Islet precursor cell (in vitro differentiated cells): Measurements from ENCODE around the gene C18orf63.
A peak's percentile ranks its signal among the peaks of the same experiment; 100 is the strongest.
"Not testable (repeated sequence)": the region's sequence is repeated elsewhere in the genome, so short reads cannot be mapped to it uniquely, and the experiment has no call there.

Experiments used
- DNase-seq: peaks from one replicate; pipeline ENCODE4 v3.0.0-alpha.2; 2018

Gene C18orf63

DNA sequence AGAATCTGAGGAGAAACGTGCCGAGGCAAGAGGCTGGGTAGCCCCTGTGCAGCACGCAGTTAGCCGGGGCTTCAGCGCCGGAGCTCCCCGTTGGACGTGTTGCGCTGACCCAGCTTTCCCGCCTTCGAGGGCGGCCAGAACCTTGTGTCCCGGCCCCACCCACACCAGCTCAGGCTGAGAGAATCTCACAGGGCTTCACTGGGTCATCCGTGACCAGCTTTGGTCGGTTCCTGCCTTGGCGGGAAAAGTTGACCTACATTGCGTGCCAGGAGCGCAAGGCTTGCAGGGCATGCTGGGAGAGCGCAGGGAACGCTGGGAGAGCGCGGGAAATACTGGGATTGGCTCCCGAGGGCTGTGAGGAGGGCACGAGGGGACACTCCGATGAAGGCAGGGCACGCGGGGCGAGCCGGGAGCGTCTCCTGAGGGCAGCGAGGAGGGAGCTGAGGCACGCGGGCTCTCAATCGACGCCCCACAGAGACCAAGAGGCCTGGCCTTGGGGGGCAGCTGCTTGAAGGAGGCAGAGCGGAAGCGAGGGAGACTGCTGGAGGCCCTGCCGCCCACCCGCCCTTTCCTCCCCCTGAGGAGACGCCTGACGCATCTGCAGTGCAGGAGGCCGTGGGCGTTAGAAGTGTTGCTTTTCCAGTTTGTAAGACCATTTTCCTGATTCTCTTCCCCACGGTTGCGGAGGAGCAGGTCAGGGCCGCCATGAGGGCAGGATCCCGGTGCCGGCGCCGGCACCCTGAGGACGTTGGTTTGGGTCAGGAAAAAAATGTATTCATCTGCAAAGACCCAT is at the start of gene C18orf63:
TSS of gene C18orf63 (plus strand) at position 376 of the 793 bp plus-strand sequence. CDS start 2,027 bp downstream, outside the sequence.
- no peak for DNase-seq

DNA sequence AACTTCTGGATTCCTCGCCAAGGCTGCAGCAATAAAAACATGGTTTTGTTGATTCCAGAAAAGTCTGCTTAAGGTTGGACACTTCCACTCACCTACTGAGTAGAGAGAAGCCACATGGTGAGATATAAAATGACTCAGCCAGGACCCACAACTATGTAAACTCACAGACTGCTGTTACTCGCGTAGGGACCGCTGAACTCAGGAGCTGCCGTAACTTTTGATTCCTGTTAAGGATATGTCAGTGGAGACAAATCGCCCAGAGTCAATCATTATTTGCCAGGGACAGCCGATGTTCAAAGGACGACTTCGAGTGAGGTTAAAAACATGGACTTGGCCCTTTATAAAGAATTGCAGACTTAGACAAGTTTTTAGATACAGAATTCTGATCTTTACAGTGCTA is 49.5 kb upstream of the C18orf63 start:
- DNase-seq: no peak

- no peak for DNase-seq
Measured at GRCh38 chr18:74268175-74268574, 47.5 kb upstream of the C18orf63 start.

GRCh38 chr18:74268933-74269620 is 46.6 kb upstream of the C18orf63 start:
- DNase-seq: peak; percentile 80

DNA sequence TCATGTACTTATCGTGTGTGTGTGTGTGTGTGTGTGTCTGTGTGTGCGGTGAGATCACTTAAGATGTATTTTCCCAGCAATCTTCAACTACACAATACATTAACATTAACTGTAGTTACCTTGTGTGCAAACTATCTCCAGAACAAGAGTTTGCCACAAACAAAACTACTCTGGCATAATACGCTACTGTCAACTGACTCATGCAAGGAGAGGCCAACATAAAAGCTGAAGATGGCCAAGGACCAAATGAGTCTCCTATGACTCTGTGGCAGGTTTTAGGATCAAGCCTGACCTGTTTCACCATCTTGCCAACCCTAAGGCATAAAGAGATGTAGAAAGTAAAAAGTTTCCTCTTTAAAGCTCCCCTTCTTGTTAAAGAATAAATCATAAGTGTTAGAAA is 44.0 kb upstream of the C18orf63 start:
- DNase-seq: no peak

GRCh38 chr18:74273394-74273793 is 42.2 kb upstream of the C18orf63 start:
- no peak for DNase-seq

DNA sequence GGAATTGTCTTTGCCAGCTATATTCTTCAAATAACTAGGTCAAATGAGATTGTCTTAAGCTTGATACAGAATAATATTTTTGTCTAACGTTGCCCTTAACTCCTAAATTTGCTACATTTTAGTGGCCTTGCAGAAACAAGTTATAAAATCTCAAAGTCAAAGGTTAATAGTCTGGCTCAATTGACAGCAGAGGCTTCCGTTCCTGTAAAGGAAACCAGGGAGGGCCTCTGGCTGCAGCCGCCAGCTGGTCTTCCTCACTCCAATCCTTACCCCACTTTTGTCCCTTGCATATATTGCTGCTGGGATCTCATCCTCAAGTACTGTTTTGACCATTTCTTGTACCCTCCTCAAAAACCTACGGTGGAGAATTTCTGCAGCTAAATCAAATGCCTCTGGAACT is 40.9 kb upstream of the C18orf63 start:
- DNase-seq: no peak

GRCh38 chr18:74275736-74276135 is 39.9 kb upstream of the C18orf63 start:
- DNase-seq: no peak

DNA sequence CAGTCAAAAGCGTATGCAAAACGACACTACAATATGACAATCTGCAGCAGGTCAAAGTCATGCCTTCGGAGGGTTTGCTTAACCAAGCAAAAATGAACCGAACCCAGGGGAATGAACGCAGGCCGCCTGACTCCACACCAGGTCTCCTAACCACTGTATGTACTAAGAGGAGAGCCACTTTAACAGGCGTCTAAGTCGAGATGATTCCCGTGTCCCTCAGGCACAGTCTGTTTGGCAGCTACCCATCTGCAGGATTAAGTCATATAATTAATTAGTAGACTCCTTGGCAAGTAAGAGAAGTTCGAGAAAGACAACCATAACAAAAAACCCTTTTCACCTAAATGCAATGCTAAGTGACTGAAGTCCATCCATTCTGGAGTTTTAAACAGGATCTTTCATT is 39.0 kb upstream of the C18orf63 start:
- DNase-seq: no peak

GRCh38 chr18:74277296-74277695 is 38.3 kb upstream of the C18orf63 start:
- DNase-seq: peak; percentile 17

DNA sequence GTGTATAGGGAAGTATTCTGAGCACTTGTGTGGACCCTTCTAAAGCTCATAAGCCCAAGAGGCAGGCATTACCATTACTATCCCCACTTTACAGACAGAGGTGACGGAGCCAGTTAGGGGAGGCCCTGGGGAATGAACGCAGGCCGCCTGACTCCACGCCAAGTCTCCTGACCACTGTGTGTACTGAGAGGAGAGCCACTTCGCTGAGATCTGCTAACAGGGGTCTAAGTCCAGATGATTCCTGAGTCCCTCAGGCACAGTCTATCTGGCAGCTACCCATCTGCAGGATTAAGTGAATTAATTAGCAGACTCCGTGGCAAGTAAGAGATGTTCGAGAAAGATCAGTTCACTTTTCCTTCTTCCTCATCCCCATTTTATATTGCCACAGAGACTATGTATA is 37.6 kb upstream of the C18orf63 start:
- DNase-seq: peak; percentile 26

DNA sequence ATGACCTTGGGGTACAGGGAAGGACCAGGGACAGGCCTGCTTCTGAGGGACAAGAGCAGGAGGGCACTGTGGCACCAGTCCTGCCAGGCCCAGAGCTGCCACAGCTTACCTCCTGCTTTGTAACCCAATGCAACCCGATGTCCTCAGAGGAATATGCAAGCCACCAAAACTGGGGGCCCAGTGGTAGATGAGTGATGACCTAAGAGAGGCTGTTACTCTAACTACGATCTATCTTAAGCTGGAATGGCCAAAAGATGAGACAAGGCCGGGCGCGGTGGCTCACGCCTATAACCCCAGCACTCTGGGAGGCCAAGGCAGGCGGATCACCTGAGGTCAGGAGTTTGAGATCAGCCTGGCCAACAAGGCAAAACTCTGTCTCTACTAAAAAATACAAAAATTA is 36.7 kb upstream of the C18orf63 start:
- DNase-seq: peak; percentile 22

GRCh38 chr18:74281011-74281979 is 34.3 kb upstream of the C18orf63 start:
- DNase-seq: peak; percentile 37

- peak; percentile 57 for DNase-seq
Measured at GRCh38 chr18:74281980-74282754, 33.5 kb upstream of the C18orf63 start.

GRCh38 chr18:74282755-74283554 is 32.7 kb upstream of the C18orf63 start:
- no peak for DNase-seq

DNA sequence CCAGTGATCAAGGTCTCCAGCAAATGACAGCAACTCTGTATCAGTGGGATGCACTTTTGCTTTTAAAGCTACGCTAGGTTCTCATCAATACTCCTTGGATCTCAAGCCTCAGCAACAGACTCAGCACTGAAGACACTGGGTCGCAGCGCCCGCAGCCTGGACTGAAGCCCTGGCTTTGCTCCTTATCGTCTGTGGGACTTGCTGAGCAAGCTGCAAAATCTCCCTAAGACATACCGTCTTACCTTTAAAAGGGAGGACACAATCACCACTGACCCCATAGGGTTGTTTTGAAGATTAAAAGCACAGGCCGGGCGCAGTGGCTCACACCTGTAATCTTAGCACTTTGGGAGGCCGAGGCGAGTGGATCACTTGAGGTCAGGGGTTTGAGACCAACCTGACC is 32.0 kb upstream of the C18orf63 start:
- no peak for DNase-seq

DNA sequence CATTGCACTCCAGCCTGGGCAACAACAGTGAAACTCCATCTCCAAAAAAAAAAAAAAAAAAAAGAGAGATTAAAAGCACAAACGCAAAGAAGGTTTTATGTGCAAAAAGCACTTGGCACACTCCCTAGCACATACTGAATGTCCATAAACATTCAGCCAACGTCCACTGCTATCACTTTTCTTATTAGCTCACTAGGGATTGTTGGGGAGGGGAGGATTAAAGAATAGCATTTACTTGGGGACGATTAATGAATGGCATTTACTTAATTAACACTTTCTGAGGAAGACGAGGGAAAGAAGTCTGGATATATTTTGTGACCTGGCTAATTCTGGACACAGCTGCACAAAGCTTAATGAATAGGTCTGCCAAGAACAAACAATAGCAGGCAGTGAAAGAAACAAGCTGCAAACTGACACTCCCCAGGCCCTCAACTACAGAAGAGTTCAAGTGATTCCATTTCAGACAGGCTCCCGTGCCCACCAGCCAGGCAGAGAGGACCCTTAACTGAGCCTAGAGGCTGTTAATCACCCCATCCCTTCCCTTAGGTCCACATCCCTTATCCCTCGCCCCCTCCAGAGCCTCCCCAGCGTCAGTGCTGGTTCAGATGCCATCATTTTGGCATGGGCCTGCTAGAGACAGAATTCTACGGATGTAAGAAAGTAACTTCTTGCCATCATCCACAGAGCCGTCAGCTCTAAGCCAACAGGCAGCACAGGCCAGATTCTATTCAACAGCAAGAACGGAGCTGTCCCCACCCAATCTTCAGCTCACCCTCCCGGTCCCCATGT is 31.3 kb upstream of the C18orf63 start:
- no peak for DNase-seq

- no peak for DNase-seq
Measured at GRCh38 chr18:74284980-74285355, 30.7 kb upstream of the C18orf63 start.

- DNase-seq: not testable (repeated sequence)
Measured at GRCh38 chr18:74285583-74285982, 30.1 kb upstream of the C18orf63 start.

- DNase-seq: no peak
Measured at GRCh38 chr18:74286106-74286855, 29.4 kb upstream of the C18orf63 start.
